GM12873 (cell line): ENCODE measurements around the gene PCAT6.

Source experiments
- TF ChIP-seq, protein P1 (sequence below): IDR thresholded peaks from 2 replicates; pipeline ENCODE4 v1.5.1; 2012; ENCODE audit warnings: low read depth, mild to moderate bottlenecking, moderate library complexity, low read length, control low read depth; ENCODE audit not compliant: insufficient read depth; ENCODE audit errors: missing control alignments

Gene PCAT6

DNA sequence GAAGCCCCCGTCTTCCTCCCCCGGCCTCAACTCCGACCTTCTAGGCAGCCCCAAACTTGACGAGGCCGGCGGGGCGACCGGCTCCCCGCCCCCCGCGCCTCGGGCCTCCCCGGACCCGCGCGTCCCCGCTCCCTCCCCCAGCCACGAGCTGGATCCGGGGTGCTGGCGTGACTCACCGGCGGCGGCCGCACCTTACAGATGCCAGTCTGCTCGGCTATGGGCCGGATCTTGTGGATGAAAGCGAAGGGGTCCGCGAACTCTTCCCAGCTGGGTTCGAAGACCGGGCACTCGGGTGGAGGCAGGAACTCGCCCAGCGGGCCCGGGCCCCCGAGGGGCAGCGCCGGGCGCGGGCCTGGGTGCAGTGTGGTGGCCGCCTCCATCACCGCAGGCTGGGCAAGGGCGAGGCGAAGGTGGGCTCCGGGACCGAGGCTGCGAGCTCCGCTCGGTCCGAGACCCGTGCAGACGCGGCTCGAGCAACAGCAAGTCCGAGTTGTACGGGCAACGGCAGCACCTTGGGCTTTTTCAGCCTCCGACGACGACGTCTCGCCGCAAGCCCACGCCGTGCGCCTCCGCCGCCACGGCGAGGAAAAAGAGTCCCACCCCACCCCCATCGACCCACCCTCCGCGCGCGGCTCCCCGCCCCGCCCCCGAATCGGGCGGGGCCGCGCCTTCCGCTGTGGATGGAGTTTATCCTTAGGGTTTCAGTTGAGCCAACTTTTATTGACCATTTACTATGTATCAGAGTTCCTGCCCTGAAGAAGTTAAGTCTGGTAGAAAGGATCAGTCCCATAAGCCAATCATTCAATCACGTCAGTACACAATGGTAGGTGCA lies 2.6 kb upstream of the PCAT6 start, which contains the start of gene KDM5B:
KDM5B (minus strand) TSS at position 496 of the 832 bp plus-strand sequence; CDS start at position 380, 116 bp downstream.
- TF ChIP-seq, protein P1, sequence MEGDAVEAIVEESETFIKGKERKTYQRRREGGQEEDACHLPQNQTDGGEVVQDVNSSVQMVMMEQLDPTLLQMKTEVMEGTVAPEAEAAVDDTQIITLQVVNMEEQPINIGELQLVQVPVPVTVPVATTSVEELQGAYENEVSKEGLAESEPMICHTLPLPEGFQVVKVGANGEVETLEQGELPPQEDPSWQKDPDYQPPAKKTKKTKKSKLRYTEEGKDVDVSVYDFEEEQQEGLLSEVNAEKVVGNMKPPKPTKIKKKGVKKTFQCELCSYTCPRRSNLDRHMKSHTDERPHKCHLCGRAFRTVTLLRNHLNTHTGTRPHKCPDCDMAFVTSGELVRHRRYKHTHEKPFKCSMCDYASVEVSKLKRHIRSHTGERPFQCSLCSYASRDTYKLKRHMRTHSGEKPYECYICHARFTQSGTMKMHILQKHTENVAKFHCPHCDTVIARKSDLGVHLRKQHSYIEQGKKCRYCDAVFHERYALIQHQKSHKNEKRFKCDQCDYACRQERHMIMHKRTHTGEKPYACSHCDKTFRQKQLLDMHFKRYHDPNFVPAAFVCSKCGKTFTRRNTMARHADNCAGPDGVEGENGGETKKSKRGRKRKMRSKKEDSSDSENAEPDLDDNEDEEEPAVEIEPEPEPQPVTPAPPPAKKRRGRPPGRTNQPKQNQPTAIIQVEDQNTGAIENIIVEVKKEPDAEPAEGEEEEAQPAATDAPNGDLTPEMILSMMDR, result no peak

DNA sequence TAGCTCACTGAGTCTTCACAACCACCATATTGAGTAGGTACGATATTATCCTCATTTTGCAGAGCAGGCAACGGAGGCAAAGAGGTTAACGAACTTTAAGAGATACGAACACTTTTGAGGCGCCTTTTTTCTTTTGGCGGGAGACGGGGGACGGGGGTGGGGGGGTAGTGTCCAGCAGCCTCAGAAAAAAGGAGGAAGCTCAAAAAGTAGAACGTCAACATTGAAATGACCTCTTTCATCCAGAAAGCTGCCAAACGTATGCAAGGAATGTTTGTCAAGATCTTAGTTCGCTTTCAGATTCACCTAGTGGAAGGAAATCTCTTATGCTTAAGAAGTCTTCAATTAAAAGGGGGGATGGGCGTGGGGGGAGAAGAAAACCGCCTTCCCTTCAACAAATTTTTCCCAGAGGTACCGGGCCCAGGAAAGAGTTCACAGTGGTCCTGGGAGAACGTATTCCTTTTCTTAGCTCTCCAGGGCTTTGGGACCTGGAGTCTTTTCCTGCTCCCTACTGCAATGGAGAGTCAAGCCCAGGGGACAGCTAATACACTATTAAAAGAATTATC lies 1.1 kb upstream of the PCAT6 start:
- TF ChIP-seq, protein P1, result no peak

DNA sequence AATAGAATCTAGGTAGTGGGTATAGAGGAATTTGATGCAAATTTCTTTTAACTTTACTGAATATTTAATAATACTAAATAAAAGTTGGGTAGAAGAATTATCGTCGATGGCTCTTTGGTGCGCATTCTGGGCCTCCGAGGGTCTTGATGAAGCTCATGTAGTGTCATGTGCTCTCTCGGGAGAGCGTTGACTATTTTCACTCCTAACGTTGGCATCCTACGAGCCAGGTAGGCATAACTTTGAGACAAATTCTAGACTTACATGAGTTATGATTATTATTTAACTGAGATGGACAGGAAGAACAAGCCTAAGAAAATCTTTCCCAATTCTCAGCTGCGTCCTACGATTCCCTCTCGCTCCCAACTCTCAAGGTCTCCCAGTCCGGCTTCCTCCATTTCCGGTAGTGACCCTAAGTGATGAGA lies 550 bp upstream of the PCAT6 start:
- TF ChIP-seq, protein P1, result no peak

DNA sequence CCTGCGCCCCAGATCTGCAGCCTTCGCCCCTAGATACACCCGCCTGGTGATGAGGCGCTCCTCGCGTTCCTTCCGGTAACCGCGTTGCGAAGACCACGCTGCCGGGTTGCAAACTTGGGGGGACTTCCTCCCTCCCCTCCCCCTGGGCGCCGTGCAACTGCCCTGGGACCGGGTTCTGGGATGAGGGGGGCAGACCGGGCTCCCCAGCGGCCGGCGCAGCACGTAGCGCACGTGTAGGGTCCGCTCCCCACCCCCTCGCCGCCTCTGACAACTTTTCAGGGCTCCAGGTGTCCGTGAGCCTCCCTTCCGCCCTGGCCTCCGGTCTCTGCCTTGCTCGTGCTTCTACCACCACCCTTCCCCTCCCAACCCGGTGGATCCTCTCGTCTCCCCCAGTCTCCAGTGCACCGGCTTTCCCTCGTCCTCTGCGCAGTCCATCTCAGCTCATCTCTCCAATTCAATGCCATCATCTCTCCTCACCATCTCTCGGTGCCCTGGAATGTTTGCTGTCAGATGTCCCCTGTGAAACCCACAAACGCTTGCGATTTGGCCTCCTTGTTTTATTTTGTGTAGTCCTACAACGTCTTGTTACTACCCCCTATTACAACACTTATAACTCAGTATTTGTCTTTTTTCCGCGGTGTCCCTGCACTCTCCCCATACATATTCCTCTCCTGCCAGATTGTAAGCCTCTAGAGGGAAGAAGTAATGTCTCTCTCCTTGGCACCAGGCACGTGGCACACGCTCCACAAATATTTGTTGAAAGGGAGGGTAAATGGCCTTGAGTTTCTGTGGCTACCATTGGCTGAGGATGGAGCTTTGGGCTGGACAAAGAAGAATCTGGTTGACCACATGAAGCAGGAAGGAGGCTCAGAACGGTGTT lies 782 bp downstream of the PCAT6 start:
- TF ChIP-seq, protein P1, result no peak

DNA sequence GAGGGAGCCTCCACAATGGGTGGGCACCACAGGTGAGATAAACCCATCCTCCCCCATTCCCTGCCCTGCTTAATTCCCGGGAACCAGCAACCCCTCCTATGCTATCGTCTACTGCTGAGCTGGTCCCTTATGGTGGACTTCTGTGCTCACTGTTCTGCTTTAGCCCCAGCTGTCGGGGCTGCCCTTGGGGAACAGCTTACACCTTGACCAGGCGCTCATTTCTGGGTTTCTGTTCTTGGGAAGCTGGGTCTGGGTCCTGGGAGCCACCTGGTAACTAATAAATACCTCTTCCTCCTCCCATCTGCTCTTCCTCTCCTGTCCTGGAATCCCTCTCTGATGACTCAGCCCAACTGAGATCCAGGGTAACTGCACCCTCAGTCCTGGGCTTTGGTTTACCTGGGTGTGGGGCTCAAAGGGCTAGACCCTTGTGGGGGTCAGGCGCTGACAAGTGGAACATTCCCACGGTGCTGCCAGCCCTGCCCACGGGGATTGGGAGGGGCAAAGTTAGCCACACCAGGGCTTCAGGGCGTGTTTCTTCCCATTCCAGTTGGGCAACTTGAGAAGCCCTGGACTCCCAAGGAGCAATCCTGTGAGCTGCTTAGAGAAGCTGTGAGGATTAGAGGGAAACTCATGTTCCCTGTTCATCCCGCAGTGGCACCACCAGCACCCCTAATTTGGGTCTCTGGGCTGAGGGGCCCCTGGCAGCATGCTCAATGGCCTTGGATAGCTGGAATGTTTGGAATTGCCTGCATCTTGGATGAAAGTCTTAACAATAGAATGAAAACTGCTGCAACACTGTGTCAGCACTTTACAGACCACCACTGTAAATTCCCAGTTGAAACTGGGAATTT lies 1.6 kb downstream of the PCAT6 start:
- TF ChIP-seq, protein P1, result no peak

DNA sequence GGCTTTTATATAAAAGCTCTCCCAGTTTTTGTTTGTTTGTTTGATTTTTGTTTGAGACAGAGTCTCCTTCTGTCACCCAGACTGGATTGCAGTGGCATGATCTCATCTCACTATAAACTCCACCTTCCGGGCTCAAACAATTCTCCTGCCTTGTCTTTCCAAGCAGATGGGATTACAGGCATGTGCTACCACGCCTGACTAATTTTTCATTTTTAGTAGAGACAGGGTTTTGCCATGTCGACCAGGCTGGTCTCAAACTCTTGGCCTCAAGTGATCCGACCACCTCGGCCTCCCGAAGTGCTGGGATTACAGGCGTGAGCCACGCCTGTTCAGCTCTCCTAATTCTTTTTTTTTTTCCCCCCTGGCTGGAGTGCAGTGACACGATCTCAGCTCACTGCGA lies 4.4 kb downstream of the PCAT6 start:
- TF ChIP-seq, protein P1, result no peak

DNA sequence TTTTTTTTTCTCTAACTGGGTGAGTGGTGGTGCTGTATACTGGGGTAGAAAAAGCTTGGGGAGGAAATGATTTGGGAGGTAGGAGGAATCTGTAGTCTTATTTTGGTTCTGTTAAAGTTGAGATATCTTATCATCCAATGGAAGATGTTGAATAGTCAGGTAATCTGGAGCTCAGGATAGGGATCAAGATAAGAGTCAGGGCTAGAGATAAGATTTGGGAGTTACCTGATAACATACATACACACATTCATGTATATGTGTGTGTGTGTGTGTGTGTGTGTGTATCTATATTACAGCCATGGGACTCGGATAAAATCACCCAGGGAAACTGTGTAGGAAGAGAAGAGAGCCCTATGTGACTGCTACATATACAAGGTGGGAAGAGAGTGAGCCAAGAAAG lies 8.1 kb downstream of the PCAT6 start:
- TF ChIP-seq, protein P1, result no peak
